Activated T-helper 17 cell treated with anti-CD3 and anti-CD28 coated beads, Interleukin-2, amount 50 U/mL, for 72 hours (primary cell): ENCODE data around the gene CDCP2. TPM values are rescaled to one million over a fixed set of nuclear protein-coding genes. Genes with fewer than 3 reads are reported as not detected.

Experiments
- ATAC-seq: fragments of 150-1000 bp; cut with Tn5 transposase; replicated peaks from 2 replicates; pipeline ENCODE4 v1.10.0; 2021; ENCODE audit warnings: mild to moderate bottlenecking, moderate library complexity
- H3K27ac Mint-ChIP-seq: one replicate; pipeline ENCODE4 v1.8.0; 2022; ENCODE audit warnings: mixed read lengths
- H3K27me3 Mint-ChIP-seq: one replicate; pipeline ENCODE4 v1.8.0; 2022; ENCODE audit warnings: mixed read lengths
- H3K36me3 Mint-ChIP-seq: one replicate; pipeline ENCODE4 v1.8.0; 2022; ENCODE audit warnings: low read depth, mild to moderate bottlenecking, mixed read lengths
- H3K4me1 Mint-ChIP-seq: one replicate; pipeline ENCODE4 v1.8.0; 2022; ENCODE audit warnings: mixed read lengths
- H3K4me3 Mint-ChIP-seq: one replicate; pipeline ENCODE4 v1.8.0; 2022; ENCODE audit warnings: mild to moderate bottlenecking, mixed read lengths
- H3K9me3 Mint-ChIP-seq: one replicate; pipeline ENCODE4 v1.8.0; 2022; ENCODE audit warnings: mixed read lengths
- total RNA-seq, 2 donors: library from RNA; stranded (reverse); gene quantifications; one replicate each; pipeline ENCODE4 v1.2.3, GENCODE V29; 2022

Gene CDCP2
- total RNA-seq, 2 donors from 2014 or later = 0.16 TPM; not detected in 1

GRCh38 chr1:54136269-54136896 lies 16.4 kb downstream of the CDCP2 start:
- Mint-ChIP-seq H3K27ac (no peak overlapping the region), H3K36me3 (no peaks in the 10 kb centered on the region), H3K27me3 (no peaks in the 10 kb centered on the region), H3K9me3 (no peaks in the 10 kb centered on the region), H3K4me3 (no peak overlapping the region), H3K4me1 (no peaks in the 10 kb centered on the region)
- no peak for ATAC-seq

- H3K36me3 Mint-ChIP-seq = no peaks in the 10 kb centered on the region
- no peaks in the 10 kb centered on the region for H3K4me1 Mint-ChIP-seq
- H3K27ac Mint-ChIP-seq = no peak overlapping the region
- H3K9me3 Mint-ChIP-seq = no peaks in the 10 kb centered on the region
- no peak for ATAC-seq
- H3K4me3 Mint-ChIP-seq = no peak overlapping the region
- H3K27me3 Mint-ChIP-seq = no peaks in the 10 kb centered on the region
These were observed 17.2 kb downstream of the CDCP2 start for GRCh38 chr1:54135436-54136120.

GRCh38 chr1:54134295-54134694 lies 18.5 kb downstream of the CDCP2 start:
- ATAC-seq = no peak
- Mint-ChIP-seq H3K9me3 (no peaks in the 10 kb centered on the region), H3K27ac (no peak overlapping the region), H3K4me1 (no peaks in the 10 kb centered on the region), H3K27me3 (no peaks in the 10 kb centered on the region), H3K4me3 (no peak overlapping the region), H3K36me3 (no peaks in the 10 kb centered on the region)

- Mint-ChIP-seq H3K4me3 (no peak overlapping the region), H3K4me1 (no peaks in the 10 kb centered on the region), H3K27me3 (peaks cover 4% of the 10 kb centered on the region), H3K36me3 (no peaks in the 10 kb centered on the region), H3K9me3 (no peaks in the 10 kb centered on the region), H3K27ac (no peak overlapping the region)
- no peak for ATAC-seq
These were observed 20.3 kb downstream of the CDCP2 start for GRCh38 chr1:54132495-54132894.

- H3K4me3 Mint-ChIP-seq = no peak overlapping the region
- peaks cover 4% of the 10 kb centered on the region for H3K27me3 Mint-ChIP-seq
- H3K4me1 Mint-ChIP-seq = no peaks in the 10 kb centered on the region
- no peaks in the 10 kb centered on the region for H3K36me3 Mint-ChIP-seq
- no peak for ATAC-seq
- H3K9me3 Mint-ChIP-seq = no peaks in the 10 kb centered on the region
- H3K27ac Mint-ChIP-seq = no peak overlapping the region
These were observed 21.4 kb downstream of the CDCP2 start for GRCh38 chr1:54131419-54131818.

- ATAC-seq = no peak
These were observed 22.9 kb downstream of the CDCP2 start for GRCh38 chr1:54129858-54130257.

GRCh38 chr1:54127594-54128300 lies 25.1 kb downstream of the CDCP2 start:
- H3K9me3 Mint-ChIP-seq = no peaks in the 10 kb centered on the region
- H3K4me1 Mint-ChIP-seq = no peaks in the 10 kb centered on the region
- no peak for ATAC-seq
- peaks cover 4% of the 10 kb centered on the region for H3K27me3 Mint-ChIP-seq
- no peak overlapping the region for H3K27ac Mint-ChIP-seq
- H3K4me3 Mint-ChIP-seq = no peak overlapping the region
- no peaks in the 10 kb centered on the region for H3K36me3 Mint-ChIP-seq

More at GRCh38 chr1:54129858-54130257, 22.9 kb downstream of the CDCP2 start:
- Mint-ChIP-seq H3K9me3 (no peaks in the 10 kb centered on the region), H3K36me3 (no peaks in the 10 kb centered on the region), H3K27me3 (peaks cover 4% of the 10 kb centered on the region), H3K27ac (no peak overlapping the region), H3K4me1 (no peaks in the 10 kb centered on the region), H3K4me3 (no peak overlapping the region)

- Mint-ChIP-seq H3K27ac (no peak overlapping the region), H3K36me3 (no peaks in the 10 kb centered on the region), H3K4me1 (no peaks in the 10 kb centered on the region), H3K27me3 (peaks cover 4% of the 10 kb centered on the region), H3K9me3 (no peaks in the 10 kb centered on the region), H3K4me3 (no peak overlapping the region)
- ATAC-seq = no peak
These were observed 26.5 kb downstream of the CDCP2 start for GRCh38 chr1:54126271-54126815.

- Mint-ChIP-seq H3K27ac (no peak overlapping the region), H3K9me3 (no peaks in the 10 kb centered on the region), H3K36me3 (no peaks in the 10 kb centered on the region), H3K4me1 (no peaks in the 10 kb centered on the region), H3K27me3 (peaks cover 4% of the 10 kb centered on the region), H3K4me3 (no peak overlapping the region)
- no peak for ATAC-seq
These were observed 27.3 kb downstream of the CDCP2 start for GRCh38 chr1:54125386-54126070.

GRCh38 chr1:54124906-54125305 lies 27.9 kb downstream of the CDCP2 start:
- no peak overlapping the region for H3K27ac Mint-ChIP-seq
- no peak for ATAC-seq
- H3K4me1 Mint-ChIP-seq = no peaks in the 10 kb centered on the region
- no peaks in the 10 kb centered on the region for H3K9me3 Mint-ChIP-seq
- H3K27me3 Mint-ChIP-seq = peaks cover 4% of the 10 kb centered on the region
- no peaks in the 10 kb centered on the region for H3K36me3 Mint-ChIP-seq
- H3K4me3 Mint-ChIP-seq = no peak overlapping the region

- ATAC-seq = no peak
- no peak overlapping the region for H3K27ac Mint-ChIP-seq
- no peaks in the 10 kb centered on the region for H3K36me3 Mint-ChIP-seq
- H3K27me3 Mint-ChIP-seq = peaks cover 4% of the 10 kb centered on the region
- no peaks in the 10 kb centered on the region for H3K9me3 Mint-ChIP-seq
- no peaks in the 10 kb centered on the region for H3K4me1 Mint-ChIP-seq
- H3K4me3 Mint-ChIP-seq = no peak overlapping the region
These were observed 28.3 kb downstream of the CDCP2 start for GRCh38 chr1:54124472-54124871.

GRCh38 chr1:54122992-54123391 lies 29.8 kb downstream of the CDCP2 start:
- no peak overlapping the region for H3K4me3 Mint-ChIP-seq

GRCh38 chr1:54122135-54122751 lies 30.6 kb downstream of the CDCP2 start:
- ATAC-seq = no peak
- no peaks in the 10 kb centered on the region for H3K27me3 Mint-ChIP-seq

More at GRCh38 chr1:54122992-54123391, 29.8 kb downstream of the CDCP2 start:
- no peaks in the 10 kb centered on the region for H3K27me3 Mint-ChIP-seq
- ATAC-seq = no peak
- H3K36me3 Mint-ChIP-seq = no peaks in the 10 kb centered on the region
- no peaks in the 10 kb centered on the region for H3K4me1 Mint-ChIP-seq
- H3K9me3 Mint-ChIP-seq = no peaks in the 10 kb centered on the region
- H3K27ac Mint-ChIP-seq = no peak overlapping the region

More at GRCh38 chr1:54122135-54122751, 30.6 kb downstream of the CDCP2 start:
- Mint-ChIP-seq H3K27ac (no peak overlapping the region), H3K36me3 (no peaks in the 10 kb centered on the region), H3K4me3 (no peak overlapping the region), H3K4me1 (no peaks in the 10 kb centered on the region), H3K9me3 (no peaks in the 10 kb centered on the region)
